GM12878 (cell line): Measurements from ENCODE around the gene RNF34. TPM values are rescaled to one million over a fixed set of nuclear protein-coding genes. Genes with fewer than 3 reads are reported as not detected.

ENCODE experiments used
- ATAC-seq: fragments of 200-7000 bp; cut with Tn5 transposase; 3 replicates; pipeline ENCODE4 v1.9.1; 2020; ENCODE audit warnings: mild to moderate bottlenecking, moderate library complexity
- BruUV-seq: library from RNA; stranded (reverse); fragments of 400-500 nt; replicated peaks from 2 replicates; lab custom pipeline; 2021; lab: Mats Ljungman, UMichigan
- CTCF ChIA-PET: fragments of 300-600 bp; sonication (Branson Sonifier 250); formaldehyde crosslinking; extraction: SDS; loops from one replicate; lab custom pipeline; 2021; ENCODE audit warnings: inconsistent platforms; lab: Yijun Ruan, JAX
- POLR2A ChIA-PET: fragments of 350-600 bp; formaldehyde crosslinking; extraction: SDS; loops from one replicate; lab custom pipeline; 2021; ENCODE audit warnings: inconsistent platforms; lab: Charles Lee
- RAD21 ChIA-PET: fragments of 300-600 bp; sonication (Branson Sonifier 250); formaldehyde crosslinking; loops from one replicate; lab custom pipeline; 2023; ENCODE audit warnings: antibody characterized with exemption; ENCODE audit not compliant: unreplicated experiment; lab: Charles Lee
- SMC1A ChIA-PET: fragments of 300-600 bp; sonication (Branson Sonifier 250); formaldehyde crosslinking; loops from one replicate; lab custom pipeline; 2023; ENCODE audit not compliant: unreplicated experiment, uncharacterized antibody; lab: Charles Lee
- DNase-seq: peaks from one replicate; pipeline ENCODE4 v3.0.0-alpha.2; 2011; ENCODE audit warnings: low read depth, low spot score
- FAIRE-seq: peaks from 3 replicates; lab custom pipeline; 2011; peaks lifted over from hg19 to GRCh38; lab: Jason Lieb, UNC
- H2AFZ ChIP-seq: 2 replicates; pipeline ENCODE4 v1.6.0; 2011; ENCODE audit warnings: low read depth, low read length, control low read depth; ENCODE audit not compliant: control insufficient read depth
- H3K27ac ChIP-seq: 2 replicates; pipeline ENCODE4 v1.5.1; 2011; ENCODE audit warnings: control low read depth; ENCODE audit not compliant: control insufficient read depth, insufficient read depth
- H3K27me3 ChIP-seq, 2 experiments: replicated peaks in 1 of 2; 2 replicates each; pipeline versions ENCODE4 v1.6.0 to v1.6.1; 2011; ENCODE audit warnings: low read length in 1 of 2; ENCODE audit not compliant: control insufficient read depth in 2 of 2, insufficient read depth in 2 of 2
- H3K36me3 ChIP-seq, 2 experiments: 2 replicates each; pipeline ENCODE4 v1.5.1; 2011; ENCODE audit warnings: low read length in 1 of 2; ENCODE audit not compliant: control insufficient read depth in 2 of 2, insufficient read depth in 2 of 2
- H3K4me1 ChIP-seq: 2 replicates; pipeline ENCODE4 v1.6.1; 2011; ENCODE audit warnings: mild to moderate bottlenecking, low read length, moderate library complexity, mixed read lengths; ENCODE audit not compliant: control insufficient read depth, insufficient read depth
- H3K4me2 ChIP-seq: 2 replicates; pipeline ENCODE4 v1.6.0; 2011; ENCODE audit warnings: control low read depth; ENCODE audit not compliant: control insufficient read depth, insufficient read depth
- H3K4me3 ChIP-seq: fragments of 200-600 bp; sonication (generic); 2 replicates; pipeline ENCODE4 v1.5.1; 2016
- H3K79me2 ChIP-seq: 2 replicates; pipeline ENCODE4 v1.6.0; 2011; ENCODE audit warnings: low read length; ENCODE audit not compliant: control insufficient read depth, insufficient read depth
- H3K9ac ChIP-seq: 2 replicates; pipeline ENCODE4 v1.8.0; 2011; ENCODE audit warnings: low read length, control low read depth, mixed read lengths; ENCODE audit not compliant: control insufficient read depth, insufficient read depth
- H3K9me3 ChIP-seq: replicated peaks from 3 replicates; pipeline ENCODE4 v1.5.1; 2011; ENCODE audit warnings: mild to moderate bottlenecking, low read length; ENCODE audit not compliant: control insufficient read depth, insufficient read depth
- H4K20me1 ChIP-seq: 2 replicates; pipeline ENCODE4 v1.6.0; 2011; ENCODE audit not compliant: control insufficient read depth, insufficient read depth
- ATF7 ChIP-seq: fragments of 450-650 bp; IDR thresholded peaks from 2 replicates; pipeline ENCODE4 v1.6.1; 2016; ENCODE audit warnings: low read depth, mild to moderate bottlenecking
- CBX5 ChIP-seq: sonication (generic); IDR thresholded peaks from 2 replicates; pipeline ENCODE4 v1.6.1; 2016; ENCODE audit warnings: low read depth, moderate library complexity, mild to moderate bottlenecking, inconsistent platforms
- CEBPB ChIP-seq, 2 experiments: fragments of 150-350 bp in 1 of 2; IDR thresholded peaks; 2 replicates each; pipeline ENCODE4 v1.6.1; 2012 to 2014; ENCODE audit warnings: low read depth in 2 of 2, low read length in 2 of 2, borderline replicate concordance in 1 of 2, inconsistent platforms in 1 of 2
- ESRRA ChIP-seq: IDR thresholded peaks from 2 replicates; pipeline ENCODE4 v1.6.1; 2012; ENCODE audit warnings: mild to moderate bottlenecking, low read length, improper control_type of control experiment
- JUND ChIP-seq: IDR thresholded peaks from 2 replicates; pipeline ENCODE4 v1.6.1; 2012; ENCODE audit warnings: low read depth, mild to moderate bottlenecking, low read length, improper control_type of control experiment, moderate library complexity
- KLF5 ChIP-seq: fragments of 450-650 bp; IDR thresholded peaks from 2 replicates; pipeline ENCODE4 v1.6.1; 2014; ENCODE audit warnings: mild to moderate bottlenecking; ENCODE audit not compliant: partially characterized antibody
- MEF2B ChIP-seq: fragments of 450-650 bp; IDR thresholded peaks from 2 replicates; pipeline ENCODE4 v1.6.1; 2018; ENCODE audit warnings: mild to moderate bottlenecking, moderate library complexity; ENCODE audit not compliant: partially characterized antibody, poor library complexity, severe bottlenecking
- MTA3 ChIP-seq: IDR thresholded peaks from 2 replicates; pipeline ENCODE4 v1.6.1; 2012; ENCODE audit warnings: low read length, inconsistent platforms, borderline replicate concordance
- MXI1 ChIP-seq: fragments of 150-350 bp; IDR thresholded peaks from 2 replicates; pipeline ENCODE4 v1.6.1; 2011; ENCODE audit warnings: low read depth, mild to moderate bottlenecking, inconsistent platforms, low read length, improper control_type of control experiment
- NRF1 ChIP-seq: conservative IDR thresholded peaks from 2 replicates; pipeline ENCODE4 v1.6.1; 2011; ENCODE audit warnings: mild to moderate bottlenecking, low read depth, low read length, improper control_type of control experiment
- POLR2AphosphoS2 ChIP-seq: IDR thresholded peaks from 2 replicates; pipeline ENCODE4 v1.6.1; 2011; ENCODE audit warnings: low read depth, mild to moderate bottlenecking, low read length, improper control_type of control experiment, moderate library complexity
- RBBP5 ChIP-seq: fragments of 200-600 bp; sonication (generic); conservative IDR thresholded peaks from 2 replicates; pipeline ENCODE4 v1.6.1; 2016
- SMAD5 ChIP-seq: IDR thresholded peaks from 2 replicates; pipeline ENCODE4 v1.6.1; 2016; ENCODE audit warnings: antibody characterized with exemption, low read depth
- SP1 ChIP-seq: IDR thresholded peaks from one replicate; pipeline ENCODE4 v1.6.1; 2011; ENCODE audit warnings: low read depth, low read length
- WRNIP1 ChIP-seq: IDR thresholded peaks from 2 replicates; pipeline ENCODE4 v1.6.1; 2011; ENCODE audit warnings: low read depth, low read length, improper control_type of control experiment, borderline replicate concordance
- ZZZ3 ChIP-seq: IDR thresholded peaks from 2 replicates; pipeline ENCODE4 v1.6.1; 2011; ENCODE audit warnings: low read depth; ENCODE audit not compliant: control insufficient read depth, insufficient read length
- WGBS: methylation state at CpG from one replicate; pipeline ENCODE4 v1.1.6; 2016; ENCODE audit warnings: low lambda C conversion rate; ENCODE audit not compliant: insufficient replicate concordance, insufficient coverage; ENCODE audit errors: missing lambda C conversion rate; 5-methylcytosine and 5-hydroxymethylcytosine counted together
- in situ Hi-C: fragments of 300-500 bp; cut with MboI; formaldehyde crosslinking; loops from 9 replicates; pipeline ENCODE4 v1.14.3; 2018; ENCODE audit warnings: mixed read lengths
- intact Hi-C: fragments of 100-400 bp; cut with micrococcal nuclease; formaldehyde crosslinking; loops from one replicate; pipeline ENCODE4 v1.14.2; 2022; ENCODE audit not compliant: unreplicated experiment
- polyA plus RNA-seq, 11 experiments: library from polyadenylated mRNA; depleted of rRNA in 4 of 11; unstranded in 6 of 11; stranded (reverse) in 5 of 11; fragments of >200 nt; fragmentation: Nextera tagmentation in 4 of 11; fragmentation: Illumina TruSeq in 1 of 11; extraction: Ambion mirVana in 4 of 11; extraction: Trizol in 1 of 11; gene quantifications; 1 replicate in 1 of 11; 2 replicates in 10 of 11; pipeline versions ENCODE4 v1.2.1 to v1.2.3, GENCODE V29; 2011 to 2016; ENCODE audit warnings: inconsistent platforms in 2 of 11, missing spikeins in 2 of 11, low read depth in 1 of 11
- total RNA-seq, 4 experiments: library from RNA; depleted of rRNA in 3 of 4; stranded (reverse); fragments of >200 nt in 3 of 4; fragmentation: Illumina TruSeq in 1 of 4; extraction: Trizol in 1 of 4; gene quantifications; 2 replicates each; pipeline versions ENCODE4 v1.2.1 to v1.2.3, GENCODE V29; 2013 to 2021
- TF ChIP-seq, protein P1 (sequence below): IDR thresholded peaks from 2 replicates; pipeline ENCODE4 v1.6.1; 2011; ENCODE audit warnings: low read depth, mild to moderate bottlenecking, low read length, moderate library complexity, borderline replicate concordance; ENCODE audit errors: extremely low read depth
- TF ChIP-seq, protein P2 (sequence below): IDR thresholded peaks from 2 replicates; pipeline ENCODE4 v1.6.1; 2012; ENCODE audit warnings: low read depth, low read length, improper control_type of control experiment

The RNF34 gene
- total and polyA plus RNA-seq, 10 of the 15 experiments (the other 5 are each of a cell fraction or from before 2014, with no cell fraction given) = 63.6 to 199 (median 115) TPM

DNA sequence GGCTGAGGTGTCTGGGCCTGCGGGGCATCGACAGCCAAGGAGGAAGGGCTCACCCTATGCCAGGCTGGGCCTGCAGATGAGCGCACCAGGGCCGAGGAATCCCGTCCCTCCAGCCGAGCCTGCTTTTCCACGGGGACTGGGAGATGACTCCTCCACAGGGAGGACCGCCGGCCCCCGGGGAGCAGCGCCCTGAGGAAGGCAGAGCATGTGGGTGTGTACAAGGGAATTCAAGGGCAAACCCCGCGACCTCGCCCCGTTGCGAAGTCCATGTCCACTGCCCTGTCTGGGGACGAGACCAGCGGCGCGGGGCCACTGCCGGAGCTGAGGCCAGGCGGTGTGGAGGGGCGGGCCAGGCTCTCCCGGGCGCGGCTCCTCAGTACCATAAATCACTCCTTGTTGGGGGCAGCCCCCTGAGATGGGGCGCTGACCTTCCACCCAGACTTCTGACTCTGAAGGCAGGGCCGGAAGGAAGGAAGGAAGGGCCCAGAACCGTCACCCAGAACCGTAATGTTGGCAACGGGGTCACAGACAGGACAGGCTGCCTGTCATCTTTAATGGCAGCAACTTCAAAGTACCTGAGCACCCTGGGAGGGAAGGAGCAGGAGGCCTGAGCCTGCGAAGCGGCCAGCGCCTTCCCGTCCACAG, 52.5 kb downstream of the RNF34 start:
- FAIRE-seq = no peak
- in situ Hi-C loops = no loop called here
- no peak overlapping the region for H3K4me3 ChIP-seq
- no TSS peak for BruUV-seq
- H3K9ac ChIP-seq = no peak overlapping the region
- H3K4me1 ChIP-seq = peaks cover 10% of the 10 kb centered on the region
- ChIA-PET CTCF (interaction anchor here (0.6 kb wide), 1 partner anchor 50 kb away, joined by 3 read pairs; no protein-coding TSS in a partner anchor), POLR2A (interaction anchor here (1.1 kb wide), 1 partner anchor 184 kb away, joined by 3 read pairs; no protein-coding TSS in a partner anchor), RAD21 (interaction anchor here (0.9 kb wide), 1 partner anchor 216 kb away, joined by 3 read pairs; no protein-coding TSS in a partner anchor), SMC1A (no interaction called here)
- peaks cover 6% of the 10 kb centered on the region for H4K20me1 ChIP-seq
- DNase-seq = no peak
- intact Hi-C loops = no loop called here
- no peak overlapping the region for H3K27ac ChIP-seq
- WGBS = 86% methylated on average over 35 of the region's 35 CpGs
- peaks cover 21 to 36% of the 10 kb centered on the region in 2 experiments for H3K36me3 ChIP-seq
- TF ChIP-seq MTA3 (no peak), POLR2AphosphoS2 (no peak), KLF5 (no peak), SMAD5 (no peak), ZZZ3 (no peak), NRF1 (no peak), RBBP5 (no peak), ESRRA (no peak), SP1 (no peak), ATF7 (no peak), CEBPB (IDR thresholded peaks at IDR 0.05; ENCODE audit: borderline replicate concordance in 1 of 2, low read depth in 2 of 2, low read length in 2 of 2) (no peak), MEF2B (no peak), JUND (no peak), CBX5 (no peak), WRNIP1 (no peak), MXI1 (no peak)
- TF ChIP-seq, protein P1, sequence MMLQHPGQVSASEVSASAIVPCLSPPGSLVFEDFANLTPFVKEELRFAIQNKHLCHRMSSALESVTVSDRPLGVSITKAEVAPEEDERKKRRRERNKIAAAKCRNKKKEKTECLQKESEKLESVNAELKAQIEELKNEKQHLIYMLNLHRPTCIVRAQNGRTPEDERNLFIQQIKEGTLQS = no peak
- TF ChIP-seq, protein P2, sequence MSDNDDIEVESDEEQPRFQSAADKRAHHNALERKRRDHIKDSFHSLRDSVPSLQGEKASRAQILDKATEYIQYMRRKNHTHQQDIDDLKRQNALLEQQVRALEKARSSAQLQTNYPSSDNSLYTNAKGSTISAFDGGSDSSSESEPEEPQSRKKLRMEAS = no peak
- peaks cover 29% of the 10 kb centered on the region for H3K79me2 ChIP-seq
- peak; percentile 23 for ATAC-seq
- no peak overlapping the region for H3K4me2 ChIP-seq
- H3K9me3 ChIP-seq = no peaks in the 10 kb centered on the region
- H2AFZ ChIP-seq = no peak overlapping the region
- no peaks in the 10 kb centered on the region for H3K27me3 ChIP-seq
